Measurements from ENCODE around the gene LCE2C. TPM values are rescaled to one million over a fixed set of nuclear protein-coding genes. Genes with fewer than 3 reads are reported as not detected.

LCE2C gene
- total and polyA plus RNA-seq, 10 donors: not detected

DNA sequence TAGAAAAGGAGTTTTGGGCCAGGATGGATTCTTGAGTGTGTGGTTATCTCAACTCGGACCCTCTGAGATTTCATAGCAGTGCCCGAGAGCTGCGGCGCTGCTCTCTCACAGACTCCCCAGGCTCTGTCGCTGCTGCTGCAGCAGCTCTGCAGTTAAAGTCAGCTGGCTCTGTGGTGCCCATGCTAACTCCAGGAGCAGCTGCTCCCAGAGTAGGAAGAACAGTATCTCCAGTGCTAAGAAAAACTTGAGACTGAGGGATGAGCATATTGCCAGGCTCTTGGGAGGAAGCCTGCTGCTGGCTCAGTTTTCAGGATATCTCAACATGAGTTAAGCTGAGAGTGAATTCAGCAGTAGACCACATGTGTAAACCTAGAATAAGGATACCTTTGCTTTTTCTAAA, 7.4 kb upstream of the LCE2C start:
- TF ChIP-seq, protein P1, sequence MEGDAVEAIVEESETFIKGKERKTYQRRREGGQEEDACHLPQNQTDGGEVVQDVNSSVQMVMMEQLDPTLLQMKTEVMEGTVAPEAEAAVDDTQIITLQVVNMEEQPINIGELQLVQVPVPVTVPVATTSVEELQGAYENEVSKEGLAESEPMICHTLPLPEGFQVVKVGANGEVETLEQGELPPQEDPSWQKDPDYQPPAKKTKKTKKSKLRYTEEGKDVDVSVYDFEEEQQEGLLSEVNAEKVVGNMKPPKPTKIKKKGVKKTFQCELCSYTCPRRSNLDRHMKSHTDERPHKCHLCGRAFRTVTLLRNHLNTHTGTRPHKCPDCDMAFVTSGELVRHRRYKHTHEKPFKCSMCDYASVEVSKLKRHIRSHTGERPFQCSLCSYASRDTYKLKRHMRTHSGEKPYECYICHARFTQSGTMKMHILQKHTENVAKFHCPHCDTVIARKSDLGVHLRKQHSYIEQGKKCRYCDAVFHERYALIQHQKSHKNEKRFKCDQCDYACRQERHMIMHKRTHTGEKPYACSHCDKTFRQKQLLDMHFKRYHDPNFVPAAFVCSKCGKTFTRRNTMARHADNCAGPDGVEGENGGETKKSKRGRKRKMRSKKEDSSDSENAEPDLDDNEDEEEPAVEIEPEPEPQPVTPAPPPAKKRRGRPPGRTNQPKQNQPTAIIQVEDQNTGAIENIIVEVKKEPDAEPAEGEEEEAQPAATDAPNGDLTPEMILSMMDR (IDR thresholded peaks at IDR 0.05 in 8 of 11, conservative IDR thresholded peaks at IDR 0.05 in 3 of 11): no peak
- no peak for TF ChIP-seq POLR2A (IDR thresholded peaks at IDR 0.05)
- no peak for TF ChIP-seq POLR2AphosphoS5 (IDR thresholded peaks at IDR 0.05)
- no peak overlapping the region for H3K27ac ChIP-seq
- no peak for DNase-seq
- H3K9me3 ChIP-seq: peaks cover 0 to 4% (median 0%) of the 10 kb centered on the region in 8 donors
- H3K36me3 ChIP-seq: no peaks in the 10 kb centered on the region
- H3K4me1 ChIP-seq: no peaks in the 10 kb centered on the region
- intact Hi-C loops (cut with DNase I; ENCODE audit: low total_unique reads): no loop called here
- peaks cover 0 to 28% (median 0%) of the 10 kb centered on the region in 7 donors for H3K27me3 ChIP-seq (replicated peaks in 1 of 7)
- H3K4me3 ChIP-seq: no peak overlapping the region
- WGBS, 5 donors: 83 to 92% (median 89%) methylated on average over 5 of the region's 5 CpGs

DNA sequence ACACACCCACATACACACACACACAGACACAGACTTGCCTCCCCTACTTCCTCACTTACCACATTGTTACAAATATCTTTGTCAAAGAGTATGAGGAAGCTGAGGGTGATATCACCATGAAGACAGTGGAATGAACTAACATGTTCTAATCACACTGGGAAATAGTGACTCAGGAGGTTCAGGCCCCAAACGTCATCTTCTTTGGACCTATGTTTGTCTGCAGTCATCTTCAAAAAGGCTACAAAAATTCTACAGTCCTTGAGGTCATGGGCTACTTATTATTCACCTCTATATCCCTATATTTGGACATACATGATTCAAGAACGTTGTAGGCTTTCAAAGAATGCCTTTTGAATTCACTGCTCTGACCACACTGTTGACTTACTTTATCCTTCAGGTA, 2.1 kb upstream of the LCE2C start:
- WGBS, 5 donors: 52 to 60% (median 53%) methylated on average over 2 of the region's 2 CpGs
- H3K27me3 ChIP-seq (replicated peaks in 1 of 7): peaks cover 0 to 12% (median 0%) of the 10 kb centered on the region in 7 donors
- no peak for TF ChIP-seq POLR2AphosphoS5 (IDR thresholded peaks at IDR 0.05)
- TF ChIP-seq POLR2A (IDR thresholded peaks at IDR 0.05): no peak
- TF ChIP-seq, protein P1 (IDR thresholded peaks at IDR 0.05 in 8 of 11, conservative IDR thresholded peaks at IDR 0.05 in 3 of 11): no peak
- no peak overlapping the region for H3K27ac ChIP-seq
- H3K4me1 ChIP-seq: no peaks in the 10 kb centered on the region
- no peak overlapping the region for H3K4me3 ChIP-seq
- intact Hi-C loops (cut with DNase I; ENCODE audit: low total_unique reads): no loop called here
- no peaks in the 10 kb centered on the region for H3K9me3 ChIP-seq
- no peak for DNase-seq
- H3K36me3 ChIP-seq: no peaks in the 10 kb centered on the region

DNA sequence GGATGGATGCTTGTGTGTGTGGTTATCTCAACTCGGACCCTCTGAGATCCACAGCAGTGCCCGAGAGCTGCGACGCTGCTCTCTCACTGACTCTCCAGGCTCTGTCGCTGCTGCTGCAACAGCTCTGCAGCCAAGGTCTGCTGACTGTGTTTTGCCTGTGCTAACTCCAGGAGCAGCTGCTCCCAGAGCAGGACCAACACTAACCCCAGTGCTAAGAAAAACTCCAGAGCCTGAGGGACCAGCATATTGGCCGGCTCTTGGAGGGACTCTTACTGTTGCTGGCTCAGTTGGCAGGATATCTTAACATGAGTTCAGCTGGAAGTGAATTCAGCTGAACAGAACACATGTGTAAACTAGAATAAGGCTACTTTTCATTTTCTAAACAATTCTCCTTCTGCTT, 4.4 kb downstream of the LCE2C start:
- no peak overlapping the region for H3K27ac ChIP-seq
- 82 to 90% (median 84%) methylated on average over 2 to 6 of the region's 6 CpGs for WGBS, 5 donors

DNA sequence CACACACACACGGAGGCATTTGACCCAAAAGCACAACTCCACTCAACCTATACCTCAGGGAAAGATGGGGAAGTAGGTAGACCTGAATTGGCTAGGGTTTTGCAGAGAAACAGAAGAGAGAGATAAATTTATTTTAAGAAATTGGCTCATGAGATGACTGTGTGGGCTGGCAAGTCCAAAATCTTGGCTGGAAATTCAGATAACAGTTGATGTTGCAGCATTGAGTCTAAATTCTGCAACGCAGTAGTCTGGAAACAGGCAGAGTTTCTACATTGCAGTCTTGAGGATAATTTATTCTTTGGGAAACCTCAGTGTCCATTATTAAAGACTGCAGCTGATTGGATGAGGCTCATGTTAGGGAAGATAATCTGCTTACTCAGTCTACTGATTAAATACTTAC, 6.5 kb downstream of the LCE2C start:
- TF ChIP-seq, protein P1 (IDR thresholded peaks at IDR 0.05 in 8 of 11, conservative IDR thresholded peaks at IDR 0.05 in 3 of 11): no peak
- TF ChIP-seq POLR2AphosphoS5 (IDR thresholded peaks at IDR 0.05): no peak
- no peak for TF ChIP-seq POLR2A (IDR thresholded peaks at IDR 0.05)
- H3K4me3 ChIP-seq: no peak overlapping the region
- DNase-seq: no peak
- intact Hi-C loops (cut with DNase I; ENCODE audit: low total_unique reads): no loop called here
- WGBS, 5 donors: 54 to 85% (median 59%) methylated on average over 2 of the region's 2 CpGs
- no peak overlapping the region for H3K27ac ChIP-seq
- H3K4me1 ChIP-seq: no peaks in the 10 kb centered on the region
- H3K36me3 ChIP-seq: no peaks in the 10 kb centered on the region
- no peaks in the 10 kb centered on the region for H3K9me3 ChIP-seq
- peaks cover 0 to 22% (median 0%) of the 10 kb centered on the region in 7 donors for H3K27me3 ChIP-seq (replicated peaks in 1 of 7)

More for the DNA sequence above, 4.4 kb downstream of the LCE2C start:
- Histone ChIP-seq H3K4me3 (no peak overlapping the region), H3K4me1 (no peaks in the 10 kb centered on the region), H3K9me3 (no peaks in the 10 kb centered on the region), H3K36me3 (no peaks in the 10 kb centered on the region), H3K27me3 (replicated peaks in 1 of 7) (peaks cover 0 to 27% (median 0%) of the 10 kb centered on the region in 7 donors)
- no peak for DNase-seq
- intact Hi-C loops (cut with DNase I; ENCODE audit: low total_unique reads): no loop called here
- TF ChIP-seq POLR2AphosphoS5 (IDR thresholded peaks at IDR 0.05) (no peak), POLR2A (IDR thresholded peaks at IDR 0.05) (no peak)
- TF ChIP-seq, protein P1 (IDR thresholded peaks at IDR 0.05 in 8 of 11, conservative IDR thresholded peaks at IDR 0.05 in 3 of 11): no peak
